Tibial nerve (tissue), 3 donors: ENCODE results near the gene PNLIPRP3.

Source experiments
- POLR2A ChIP-seq, 2 donors: fragments of 450-650 bp; IDR thresholded peaks; one replicate each; pipeline ENCODE4 v1.6.1; 2017; ENCODE audit warnings: antibody characterized with exemption in 2 of 2, mild to moderate bottlenecking in 2 of 2, moderate library complexity in 2 of 2
- TF ChIP-seq, protein P1 (sequence below), 5 experiments: fragments of 200-600 bp in 3 of 5; fragments of 450-650 bp in 2 of 5; sonication (generic) in 3 of 5; IDR thresholded peaks; one replicate each; pipeline ENCODE4 v1.5.1; 2016 to 2019; ENCODE audit warnings: antibody characterized with exemption in 5 of 5, mild to moderate bottlenecking in 3 of 5, moderate library complexity in 2 of 5

GRCh38 chr10:116486770-116487448 is 59.3 kb downstream of the PNLIPRP3 start:
- TF ChIP-seq POLR2A (IDR thresholded peaks at IDR 0.05): no peak
- TF ChIP-seq, protein P1, sequence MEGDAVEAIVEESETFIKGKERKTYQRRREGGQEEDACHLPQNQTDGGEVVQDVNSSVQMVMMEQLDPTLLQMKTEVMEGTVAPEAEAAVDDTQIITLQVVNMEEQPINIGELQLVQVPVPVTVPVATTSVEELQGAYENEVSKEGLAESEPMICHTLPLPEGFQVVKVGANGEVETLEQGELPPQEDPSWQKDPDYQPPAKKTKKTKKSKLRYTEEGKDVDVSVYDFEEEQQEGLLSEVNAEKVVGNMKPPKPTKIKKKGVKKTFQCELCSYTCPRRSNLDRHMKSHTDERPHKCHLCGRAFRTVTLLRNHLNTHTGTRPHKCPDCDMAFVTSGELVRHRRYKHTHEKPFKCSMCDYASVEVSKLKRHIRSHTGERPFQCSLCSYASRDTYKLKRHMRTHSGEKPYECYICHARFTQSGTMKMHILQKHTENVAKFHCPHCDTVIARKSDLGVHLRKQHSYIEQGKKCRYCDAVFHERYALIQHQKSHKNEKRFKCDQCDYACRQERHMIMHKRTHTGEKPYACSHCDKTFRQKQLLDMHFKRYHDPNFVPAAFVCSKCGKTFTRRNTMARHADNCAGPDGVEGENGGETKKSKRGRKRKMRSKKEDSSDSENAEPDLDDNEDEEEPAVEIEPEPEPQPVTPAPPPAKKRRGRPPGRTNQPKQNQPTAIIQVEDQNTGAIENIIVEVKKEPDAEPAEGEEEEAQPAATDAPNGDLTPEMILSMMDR (IDR thresholded peaks at IDR 0.05): no peak
